Left colon (tissue), 2 donors: ENCODE measurements around the gene MAP4K1. TPM values are rescaled to one million over a fixed set of nuclear protein-coding genes. Genes with fewer than 3 reads are reported as not detected.
"Not testable (repeated sequence)": the region's sequence is repeated elsewhere in the genome, so short reads cannot be mapped to it uniquely, and the experiment has no call there.

Experiments used
- ATAC-seq: fragments of 200-7000 bp; cut with Tn5 transposase; one replicate; pipeline ENCODE4 v1.9.1; 2020; ENCODE audit warnings: mild to moderate bottlenecking, moderate library complexity
- DNase-seq, 2 donors: peaks; one replicate each; pipeline ENCODE4 v3.0.0-alpha.2; 2020
- intact Hi-C, 2 donors: fragments of 100-400 bp; cut with DNase I in 1 of 2; cut with micrococcal nuclease in 1 of 2; formaldehyde crosslinking; loops; one replicate each; pipeline versions ENCODE4 v1.11.2 to v1.14.0; 2022; cut with DNase I, micrococcal nuclease
- total RNA-seq, 2 donors: library from RNA; stranded (reverse); fragmentation: NEBNext Ultra II Directional; extraction: Animal tissue kit (Norgen Biotek cat#: 25700); gene quantifications; one replicate each; pipeline ENCODE4 v1.2.1, GENCODE V29; 2021
- donor health status: DM: no; HTN: no; CAD: no.
- donor health status: DM: yes; HTN: yes; CAD: no.

MAP4K1 gene
- total RNA-seq, 2 donors from 2014 or later: 2.9 to 6.6 TPM

- intact Hi-C loops: loop anchor here in 1 of 2 donors (5.0 kb wide), 1 partner anchor 233 kb away; the partner anchor contains the start of gene FAM98C
- ATAC-seq (peak; percentile 7), DNase-seq (peak in 1 of 2 donors; percentile 82)
Measured at GRCh38 chr19:38634757-38635482, 17.2 kb upstream of the MAP4K1 start.

DNA sequence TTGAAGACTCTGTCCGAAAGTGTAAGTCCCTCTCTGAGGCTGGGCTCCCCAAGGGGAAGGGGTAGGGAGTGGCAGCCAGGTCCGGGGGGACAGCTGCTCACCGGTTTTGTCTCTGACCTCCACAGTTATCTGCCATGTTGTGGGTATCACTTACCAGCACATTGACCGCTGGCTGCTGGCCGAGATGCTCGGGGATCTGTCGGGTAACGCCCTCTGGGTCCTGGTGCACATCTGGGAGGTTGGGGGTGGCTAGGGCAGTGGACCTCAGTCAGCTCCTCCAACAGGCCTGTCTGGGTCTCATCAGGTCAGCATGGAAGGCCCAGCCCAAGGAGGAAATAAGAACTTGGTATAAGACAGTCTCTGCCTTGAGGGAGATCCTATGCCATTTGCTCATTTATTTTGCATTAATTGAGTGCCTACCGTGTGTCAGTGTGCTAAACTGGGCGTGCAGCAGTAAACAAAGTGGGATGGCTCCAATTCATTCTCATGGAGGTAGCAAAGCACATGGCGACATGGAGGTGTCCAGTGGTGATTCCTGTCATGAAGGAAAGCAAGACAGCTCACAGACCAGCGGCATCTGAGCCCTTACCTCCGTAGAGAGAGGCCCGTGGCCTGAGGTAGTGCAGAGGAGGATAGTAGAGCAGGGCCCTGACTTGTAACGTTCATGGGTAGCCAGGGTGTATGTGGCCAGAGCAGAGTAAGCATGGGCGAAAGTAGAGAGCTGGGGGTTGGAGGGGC is 14.9 kb upstream of the MAP4K1 start:
- DNase-seq (no peak), ATAC-seq (no peak)
- intact Hi-C loops: loop anchor here in 1 of 2 donors (5.0 kb wide), 1 partner anchor 230 kb away; the partner anchor contains the start of gene FAM98C

- intact Hi-C loops: loop anchor here in 1 of 2 donors (5.0 kb wide), 1 partner anchor 230 kb away; the partner anchor contains the start of gene FAM98C
- not testable (repeated sequence) for ATAC-seq, DNase-seq
Measured at GRCh38 chr19:38631811-38632475, 14.2 kb upstream of the MAP4K1 start.

DNA sequence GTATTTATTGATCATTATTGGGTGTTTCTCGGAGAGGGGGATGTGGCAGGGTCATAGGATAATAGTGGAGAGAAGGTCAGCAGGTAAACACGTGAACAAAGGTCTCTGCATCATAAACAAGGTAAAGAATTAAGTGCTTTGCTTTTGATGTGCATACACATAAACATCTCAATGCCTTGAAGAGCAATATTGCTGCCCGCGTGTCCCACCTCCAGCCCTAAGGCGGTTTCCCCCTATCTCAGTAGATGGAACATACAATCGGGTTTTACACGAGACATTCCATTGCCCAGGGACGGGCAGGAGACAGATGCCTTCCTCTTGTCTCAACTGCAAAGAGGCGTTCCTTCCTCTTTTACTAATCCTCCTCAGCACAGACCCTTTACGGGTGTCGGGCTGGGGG is 13.5 kb upstream of the MAP4K1 start:
- intact Hi-C loops: loop anchor here in 1 of 2 donors (5.0 kb wide), 1 partner anchor 229 kb away; the partner anchor contains the start of gene FAM98C
- not testable (repeated sequence) for ATAC-seq, DNase-seq

DNA sequence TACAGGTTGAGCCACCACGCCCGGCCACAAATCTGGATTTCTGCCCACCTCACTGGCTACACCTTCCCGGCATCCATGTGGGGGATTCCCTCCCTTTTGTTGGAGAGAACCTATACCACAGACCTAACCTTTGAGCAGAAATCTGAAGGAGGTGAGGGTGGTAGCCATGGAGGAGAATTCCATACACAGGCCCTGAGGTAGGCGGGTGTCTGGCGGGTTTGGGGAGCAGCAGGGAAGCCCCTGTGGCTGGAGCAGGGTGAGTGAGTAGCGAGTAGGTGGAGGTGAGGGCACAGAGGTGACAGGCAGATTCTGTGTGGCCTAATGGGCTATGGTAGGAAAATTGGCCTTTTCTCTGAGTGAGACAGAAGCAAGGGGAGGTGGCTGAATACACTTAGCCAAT is 11.8 kb upstream of the MAP4K1 start:
- ATAC-seq (no peak), DNase-seq (no peak)
- intact Hi-C loops: no loop called here

- intact Hi-C loops: no loop called here
- DNase-seq (no peak), ATAC-seq (no peak)
Measured at GRCh38 chr19:38626401-38626800, 8.6 kb upstream of the MAP4K1 start.

GRCh38 chr19:38624822-38625221 is 7.1 kb upstream of the MAP4K1 start:
- ATAC-seq (no peak), DNase-seq (no peak)
- intact Hi-C loops: no loop called here

GRCh38 chr19:38619361-38620174 is 1.8 kb upstream of the MAP4K1 start:
- ATAC-seq: peak; percentile 14
- DNase-seq: no peak

GRCh38 chr19:38618590-38619360 is 1.0 kb upstream of the MAP4K1 start, which contains the start of gene EIF3K:
Gene EIF3K, plus strand, starts transcription at chr19:38619188. Its CDS starts 81 bp downstream, at chr19:38619269.
- peak; percentile 99 for DNase-seq

More at GRCh38 chr19:38619361-38620174, 1.8 kb upstream of the MAP4K1 start:
- intact Hi-C loops: no loop called here

GRCh38 chr19:38617283-38617763 is 430 bp downstream of the MAP4K1 start:
- DNase-seq (peak in 1 of 2 donors; percentile 38), ATAC-seq (no peak)
- intact Hi-C loops: no loop called here

More at GRCh38 chr19:38618590-38619360, 1.0 kb upstream of the MAP4K1 start, which contains the start of gene EIF3K:
- intact Hi-C loops: no loop called here
- ATAC-seq: peak; percentile 92

GRCh38 chr19:38616265-38616664 is 1.5 kb downstream of the MAP4K1 start:
- no peak for ATAC-seq
- no peak for DNase-seq
- intact Hi-C loops: no loop called here

DNA sequence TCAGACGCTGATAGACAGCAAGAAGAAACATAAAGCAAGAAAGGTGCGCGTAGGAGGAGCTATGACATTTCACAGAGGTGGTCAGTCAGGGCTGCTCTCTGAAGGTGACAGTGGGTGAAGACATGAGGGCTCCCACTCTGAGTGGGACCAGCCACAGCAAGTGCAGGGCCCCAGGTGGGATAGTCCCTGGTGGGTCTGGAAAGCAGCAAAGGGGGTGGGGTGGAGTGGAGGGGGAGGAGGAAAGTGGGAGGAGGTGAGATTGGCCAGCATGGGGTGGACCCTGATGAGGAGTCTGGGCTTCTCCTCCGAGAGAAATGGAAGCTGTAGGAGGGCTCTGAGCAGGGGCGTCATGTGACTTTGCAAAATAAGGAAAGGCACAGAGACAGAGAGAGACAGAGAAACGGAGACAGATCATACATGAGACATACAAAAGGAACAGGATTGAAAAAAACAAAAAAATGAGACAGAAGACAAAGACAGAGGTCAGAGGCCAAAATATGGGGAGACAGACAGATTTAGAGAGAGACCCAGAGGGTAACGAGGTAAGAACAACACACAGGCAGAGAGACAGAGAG is 2.7 kb downstream of the MAP4K1 start:
- intact Hi-C loops: no loop called here
- ATAC-seq (no peak), DNase-seq (no peak)

DNA sequence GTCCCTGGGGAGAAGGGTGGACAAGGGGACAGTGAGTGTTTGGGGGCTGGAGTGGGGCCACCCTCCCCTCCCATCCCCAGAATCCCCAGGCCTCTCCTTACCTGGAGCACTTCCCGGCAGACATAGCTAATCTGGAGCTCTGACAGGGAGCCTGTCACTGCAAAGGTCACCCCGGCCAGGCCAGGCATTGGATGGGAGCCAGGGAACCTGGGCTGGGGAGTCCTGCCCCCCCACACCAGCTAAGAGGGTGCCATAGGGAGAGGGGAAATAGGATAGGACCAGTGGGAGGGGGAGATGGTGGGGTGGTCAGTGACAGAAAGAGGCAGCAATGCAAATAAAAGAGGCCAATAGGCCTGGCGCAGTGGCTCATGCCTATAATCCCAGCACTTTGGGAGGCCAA is 3.5 kb downstream of the MAP4K1 start:
- intact Hi-C loops: no loop called here
- DNase-seq (no peak), ATAC-seq (no peak)

GRCh38 chr19:38606131-38606530 is 11.6 kb downstream of the MAP4K1 start:
- ATAC-seq (no peak), DNase-seq (no peak)
- intact Hi-C loops: no loop called here

DNA sequence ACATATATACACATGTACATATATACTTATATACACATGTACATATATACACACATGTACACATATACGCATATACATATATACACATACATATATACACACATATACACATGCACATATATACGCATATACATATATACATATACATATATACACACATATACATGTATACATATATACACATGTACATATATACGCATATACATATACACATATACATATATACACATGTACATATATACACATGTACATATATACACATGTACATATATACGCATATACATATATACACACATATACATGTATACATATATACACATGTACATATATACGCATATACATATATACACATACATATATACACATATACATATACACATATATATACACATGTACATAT is 14.9 kb downstream of the MAP4K1 start:
- intact Hi-C loops, ATAC-seq, DNase-seq: not testable (repeated sequence)

DNA sequence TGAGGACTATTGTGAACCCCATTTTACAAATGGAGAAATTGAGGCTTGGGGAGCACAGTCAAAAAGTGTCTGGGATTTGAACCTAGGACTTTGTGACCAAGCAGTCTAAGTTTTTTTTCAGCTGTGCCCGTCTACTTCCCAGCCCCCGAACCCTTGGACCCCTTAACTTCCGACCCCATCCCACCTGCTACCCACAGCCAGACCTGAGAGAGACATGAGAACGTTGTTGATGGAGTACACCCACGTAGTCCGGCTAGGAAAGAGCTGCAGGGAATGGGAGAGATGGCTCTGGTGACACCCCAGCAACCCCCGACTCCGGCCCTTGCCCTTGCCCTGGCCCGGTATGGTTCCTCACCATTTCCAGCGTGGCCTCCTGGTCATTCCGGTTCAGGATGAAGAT is 18.0 kb downstream of the MAP4K1 start:
- DNase-seq: no peak
- intact Hi-C loops: no loop called here
- no peak for ATAC-seq

DNA sequence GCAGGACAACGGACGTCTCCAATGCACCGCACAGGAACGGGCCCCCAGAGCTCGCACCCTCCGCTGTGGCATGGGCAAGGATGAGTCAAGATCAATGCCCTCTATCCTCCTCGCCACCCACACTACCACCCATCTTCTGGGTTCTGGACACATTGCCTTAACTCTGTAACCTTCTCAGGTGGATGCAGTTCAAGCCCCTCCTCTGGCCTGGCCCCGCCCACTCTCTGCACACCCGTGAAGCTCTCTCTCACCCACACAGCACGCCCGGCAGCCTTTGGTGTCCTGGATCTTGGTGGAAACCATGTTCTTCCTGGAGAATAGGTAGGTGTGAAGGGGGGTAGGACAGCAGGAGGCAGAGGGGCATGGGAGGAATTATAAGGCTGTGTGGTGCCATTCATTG is 20.7 kb downstream of the MAP4K1 start:
- DNase-seq: no peak
- intact Hi-C loops: no loop called here
- no peak for ATAC-seq
